Thymus (tissue), 11 donors: ENCODE data around the gene REV3L. TPM values are rescaled to one million over a fixed set of nuclear protein-coding genes. Genes with fewer than 3 reads are reported as not detected.
"Not testable (repeated sequence)": the region's sequence is repeated elsewhere in the genome, so short reads cannot be mapped to it uniquely, and the experiment has no call there.

ENCODE experiments used
- DNase-seq, 9 donors: peaks; one replicate each; pipeline ENCODE4 v3.0.0-alpha.2; 2013; ENCODE audit warnings: low spot score in 9 of 9, low read depth in 6 of 9, missing footprints in 1 of 9
- H3K27ac ChIP-seq, 2 donors: one replicate each; pipeline ENCODE4 v1.5.1; 2013; ENCODE audit warnings: control low read depth in 1 of 2, low read depth in 1 of 2, low read length in 1 of 2, mild to moderate bottlenecking in 1 of 2, moderate library complexity in 1 of 2
- H3K27me3 ChIP-seq, 2 donors: one replicate each; pipeline ENCODE4 v1.5.1; 2013; ENCODE audit warnings: low read length in 1 of 2; ENCODE audit not compliant: control insufficient read depth in 2 of 2, insufficient read depth in 1 of 2
- H3K36me3 ChIP-seq, 2 donors: one replicate each; pipeline ENCODE4 v1.5.1; 2013; ENCODE audit warnings: low read length in 1 of 2, mild to moderate bottlenecking in 1 of 2, moderate library complexity in 1 of 2; ENCODE audit not compliant: control insufficient read depth in 2 of 2, insufficient read depth in 2 of 2
- H3K4me1 ChIP-seq, 2 donors: one replicate each; pipeline ENCODE4 v1.5.1; 2013; ENCODE audit warnings: low read length in 2 of 2; ENCODE audit not compliant: control insufficient read depth in 2 of 2, insufficient read depth in 2 of 2
- H3K4me3 ChIP-seq, 2 donors: one replicate each; pipeline ENCODE4 v1.5.1; 2013; ENCODE audit warnings: low read length in 2 of 2, control low read depth in 1 of 2, mild to moderate bottlenecking in 1 of 2
- H3K9me3 ChIP-seq, 2 donors: one replicate each; pipeline ENCODE4 v1.5.1; 2013; ENCODE audit warnings: low read length in 1 of 2, mild to moderate bottlenecking in 1 of 2; ENCODE audit not compliant: control insufficient read depth in 2 of 2, insufficient read depth in 1 of 2
- WGBS: extraction: QIAGEN DNeasy Blood & Tissue Kit; methylation state at CpG from one replicate; pipeline ENCODE4 v1.1.7; 2013; 5-methylcytosine and 5-hydroxymethylcytosine counted together
- polyA plus RNA-seq: library from polyadenylated mRNA; stranded (reverse); fragments of 200-250 nt; gene quantifications from one replicate; pipeline ENCODE4 v1.2.3, GENCODE V29; 2013
- total RNA-seq: library from RNA; stranded (reverse); fragments of 120-200 nt; gene quantifications from one replicate; pipeline ENCODE4 v1.2.4, GENCODE V29; 2013
- donor health status: healthy.

Gene REV3L
- total and polyA plus RNA-seq, 2 donors: 21.2 to 29.4 TPM

DNA sequence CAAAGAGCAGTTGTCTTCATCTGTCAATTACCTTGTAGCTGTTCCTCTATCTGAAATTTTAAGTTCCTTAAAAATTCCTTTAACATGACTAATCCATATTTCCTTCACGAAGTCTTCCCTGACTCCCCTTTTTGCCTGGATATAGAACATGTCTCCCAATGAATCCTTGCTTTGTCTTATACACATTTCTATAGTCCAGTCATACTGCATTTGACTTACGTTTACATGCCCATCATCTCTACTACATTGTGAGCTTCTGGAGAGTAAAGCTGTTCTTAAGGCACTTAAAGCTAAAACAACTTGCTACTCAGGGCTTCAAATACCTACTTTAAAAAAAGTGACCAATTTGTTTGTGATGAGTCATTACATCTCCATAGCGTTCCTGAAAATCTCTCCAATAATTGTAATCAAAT, 4.9 kb downstream of the REV3L start:
- H3K9me3 ChIP-seq: no peaks in the 10 kb centered on the region
- H3K27me3 ChIP-seq: no peaks in the 10 kb centered on the region
- no peak for DNase-seq
- H3K4me1 ChIP-seq: peaks cover 3 to 15% of the 10 kb centered on the region in 2 donors
- 46% methylated on average over 3 of the region's 3 CpGs for WGBS
- H3K36me3 ChIP-seq: no peaks in the 10 kb centered on the region
- H3K4me3 ChIP-seq: no peak overlapping the region
- no peak overlapping the region for H3K27ac ChIP-seq

DNA sequence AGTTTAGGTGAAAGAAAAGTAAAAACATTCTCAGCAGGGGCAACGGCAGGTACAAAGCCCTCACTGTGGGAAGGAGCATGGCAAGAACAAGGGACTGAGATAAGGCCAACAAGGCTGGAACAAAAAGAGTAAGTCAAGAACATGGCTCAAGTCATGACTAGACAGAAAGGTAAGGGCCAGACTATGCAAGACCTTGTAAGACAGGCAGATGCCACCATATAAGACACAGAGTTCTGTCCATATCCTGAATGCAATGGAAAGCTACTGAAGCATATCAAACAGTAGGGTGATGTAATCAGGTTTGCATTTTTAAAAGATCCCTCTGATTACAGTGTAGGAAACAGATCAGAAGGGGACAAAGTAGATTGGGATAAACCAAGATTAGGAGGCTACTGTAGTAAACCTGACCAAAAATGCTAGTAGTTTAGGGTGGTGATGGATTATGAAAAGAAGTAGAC, 5.5 kb downstream of the REV3L start:
- H3K36me3 ChIP-seq: no peaks in the 10 kb centered on the region
- no peak for DNase-seq
- H3K27ac ChIP-seq: no peak overlapping the region
- H3K27me3 ChIP-seq: no peaks in the 10 kb centered on the region
- peaks cover 3 to 15% of the 10 kb centered on the region in 2 donors for H3K4me1 ChIP-seq
- no peaks in the 10 kb centered on the region for H3K9me3 ChIP-seq
- no peak overlapping the region for H3K4me3 ChIP-seq
- 98% methylated on average over 1 of the region's 1 CpG for WGBS

DNA sequence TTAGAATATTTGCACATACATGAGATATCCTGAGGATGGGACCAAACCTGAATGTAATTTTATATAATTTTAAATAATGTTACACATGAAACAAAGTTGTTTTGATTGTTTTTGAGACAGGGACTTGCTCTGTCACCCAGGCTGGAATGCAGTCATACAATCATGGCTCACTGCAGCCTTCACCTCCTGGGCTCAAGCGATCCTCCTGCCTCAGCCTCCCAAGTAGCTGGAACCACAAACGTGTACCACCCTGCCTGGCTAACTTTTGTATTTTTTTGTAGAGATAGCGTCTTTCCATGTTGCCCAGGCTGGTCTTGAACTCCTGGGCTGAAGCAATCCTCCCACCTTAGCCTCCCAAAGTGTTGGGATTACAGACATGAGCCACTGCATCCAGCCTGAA, 7.0 kb downstream of the REV3L start:
- H3K4me1 ChIP-seq: peaks cover 3 to 11% of the 10 kb centered on the region in 2 donors
- H3K27me3 ChIP-seq, H3K36me3 ChIP-seq, DNase-seq, H3K9me3 ChIP-seq, H3K27ac ChIP-seq, H3K4me3 ChIP-seq: not testable (repeated sequence)
- WGBS: 96% methylated on average over 3 of the region's 3 CpGs

DNA sequence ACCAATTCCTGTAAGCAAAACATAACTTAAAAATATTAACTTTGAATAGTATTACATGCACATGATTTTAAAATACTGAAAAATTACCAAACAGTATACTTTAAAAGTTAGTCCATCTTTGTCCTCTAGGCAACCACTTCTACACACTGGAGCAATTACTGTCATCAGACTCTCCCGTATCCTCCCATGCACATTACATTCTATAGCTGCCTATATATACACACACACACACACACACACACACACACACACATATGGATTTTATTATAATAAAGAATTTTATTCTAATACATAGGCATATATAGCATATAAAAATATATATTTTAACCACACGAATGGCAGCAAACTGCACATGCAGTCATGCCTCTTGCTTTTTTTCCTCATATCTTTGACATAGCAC, 8.2 kb downstream of the REV3L start:
- Histone ChIP-seq H3K27me3 (no peaks in the 10 kb centered on the region), H3K4me3 (no peak overlapping the region), H3K27ac (no peak overlapping the region), H3K4me1 (peaks cover 3 to 11% of the 10 kb centered on the region in 2 donors), H3K36me3 (no peaks in the 10 kb centered on the region), H3K9me3 (no peaks in the 10 kb centered on the region)
- over 99% methylated on average over 2 of the region's 2 CpGs for WGBS
- no peak for DNase-seq

DNA sequence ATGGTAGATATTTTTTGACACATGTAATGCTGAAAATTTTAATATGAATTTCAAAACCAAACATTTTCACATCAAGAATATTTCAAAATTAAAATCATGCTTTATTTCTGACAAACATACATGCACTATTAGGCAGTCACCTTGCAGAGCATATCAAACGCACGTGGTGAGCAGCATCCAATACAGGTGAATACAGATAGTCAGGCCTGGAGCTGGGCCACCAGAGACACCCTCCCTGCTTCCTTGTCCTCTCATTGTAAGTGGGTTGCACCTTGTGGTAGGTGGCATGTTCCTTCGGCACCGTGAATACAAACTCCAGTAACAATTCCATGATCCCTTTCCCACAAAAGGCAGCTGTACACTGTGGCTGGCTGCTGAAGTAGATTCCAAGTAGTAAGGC, 8.9 kb downstream of the REV3L start:
- no peak overlapping the region for H3K27ac ChIP-seq
- 98% methylated on average over 4 of the region's 4 CpGs for WGBS
- no peaks in the 10 kb centered on the region for H3K9me3 ChIP-seq
- no peak overlapping the region for H3K4me3 ChIP-seq
- no peaks in the 10 kb centered on the region for H3K27me3 ChIP-seq
- H3K36me3 ChIP-seq: no peaks in the 10 kb centered on the region
- H3K4me1 ChIP-seq: peaks cover 3 to 7% of the 10 kb centered on the region in 2 donors
- no peak for DNase-seq

DNA sequence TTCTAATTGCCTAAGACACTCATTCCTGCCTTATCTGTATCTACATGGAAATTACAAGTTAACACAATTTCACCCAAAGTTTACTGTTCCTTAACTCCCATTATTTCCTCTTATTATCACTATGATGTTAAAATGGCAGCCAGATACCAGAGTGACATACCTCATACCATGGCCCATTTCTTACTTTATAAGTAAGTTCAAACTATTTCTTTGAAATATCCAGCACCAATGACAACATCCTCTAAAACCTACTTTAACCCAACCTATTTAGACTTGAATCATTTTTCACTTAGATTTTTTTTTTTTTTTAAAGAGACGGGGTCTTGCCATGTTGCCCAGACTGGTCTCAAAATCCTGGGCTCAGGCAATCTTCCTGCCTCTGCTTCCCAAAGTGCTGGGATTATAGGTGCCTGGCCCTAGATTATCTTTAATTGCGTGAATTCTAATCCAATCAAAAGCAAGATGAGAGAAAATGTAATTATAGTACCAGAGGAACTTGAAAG, 10.0 kb downstream of the REV3L start:
- WGBS: 100% methylated on average over 2 of the region's 2 CpGs
- no peaks in the 10 kb centered on the region for H3K27me3 ChIP-seq
- H3K4me3 ChIP-seq: no peak overlapping the region
- peaks cover 0 to 3% of the 10 kb centered on the region in 2 donors for H3K4me1 ChIP-seq
- H3K36me3 ChIP-seq: no peaks in the 10 kb centered on the region
- H3K27ac ChIP-seq: no peak overlapping the region
- H3K9me3 ChIP-seq: no peaks in the 10 kb centered on the region
- DNase-seq: no peak

DNA sequence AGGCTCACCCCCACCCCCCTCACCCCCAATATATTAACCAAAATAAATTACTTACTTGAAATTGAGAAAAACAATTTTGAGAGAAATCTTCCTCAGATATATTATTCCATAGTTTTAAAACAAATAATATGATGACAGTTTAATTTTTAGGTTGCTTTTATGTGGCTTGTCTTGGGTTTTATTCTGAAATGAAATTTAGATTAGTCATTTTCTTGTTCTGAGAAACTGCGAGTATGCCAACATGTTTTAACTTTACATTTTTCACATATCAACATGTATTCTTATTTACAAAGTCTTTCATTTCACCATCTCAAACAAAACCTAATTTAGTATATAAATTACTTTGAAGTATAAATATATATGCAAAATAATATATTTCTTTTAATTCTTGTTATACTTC, 11.1 kb downstream of the REV3L start:
- WGBS: 71% methylated on average over 1 of the region's 1 CpG
- Histone ChIP-seq H3K4me3 (no peak overlapping the region), H3K36me3 (no peaks in the 10 kb centered on the region), H3K27ac (no peak overlapping the region), H3K9me3 (no peaks in the 10 kb centered on the region), H3K4me1 (no peaks in the 10 kb centered on the region), H3K27me3 (no peaks in the 10 kb centered on the region)
- no peak for DNase-seq

DNA sequence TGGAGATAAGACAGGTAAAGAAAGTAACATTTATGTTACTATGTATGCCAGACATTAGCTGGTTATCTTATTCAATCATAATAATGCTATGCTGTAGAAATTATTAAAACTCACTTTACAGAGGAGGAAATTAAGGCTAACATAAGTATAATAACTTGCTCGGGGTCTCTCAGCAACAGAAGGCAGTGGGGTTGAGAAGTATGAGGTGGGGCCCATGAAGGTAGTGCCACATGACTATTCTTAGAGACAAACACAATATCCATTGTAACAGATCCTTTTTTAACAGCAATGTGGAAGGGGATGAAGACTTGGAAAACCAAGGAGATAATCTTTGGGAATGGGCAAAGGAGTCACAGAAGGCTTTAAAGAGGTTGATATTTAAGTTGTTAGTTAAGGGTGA, 11.5 kb downstream of the REV3L start:
- Histone ChIP-seq H3K4me3 (no peak overlapping the region), H3K4me1 (no peaks in the 10 kb centered on the region), H3K36me3 (no peaks in the 10 kb centered on the region), H3K9me3 (no peaks in the 10 kb centered on the region), H3K27ac (no peak overlapping the region), H3K27me3 (no peaks in the 10 kb centered on the region)
- DNase-seq: no peak
- 40% methylated on average over 1 of the region's 1 CpG for WGBS

DNA sequence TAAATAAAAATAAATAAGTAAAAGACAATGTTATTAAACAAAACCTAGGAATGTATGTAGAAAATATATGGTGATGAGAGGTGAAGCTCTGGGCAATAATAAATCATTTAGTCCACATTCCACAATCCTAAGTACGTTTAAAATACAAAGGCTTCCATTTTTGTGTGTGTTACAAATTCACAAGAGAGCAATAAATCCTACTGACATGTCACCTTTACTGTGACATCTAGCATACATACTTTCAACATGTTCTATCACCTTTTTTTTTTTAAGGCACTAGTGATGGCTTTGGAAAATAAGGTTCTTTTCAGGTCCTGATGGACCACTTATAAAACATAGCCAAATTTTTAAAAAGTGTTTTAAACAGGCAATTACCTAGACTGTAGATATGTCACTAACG, 12.0 kb downstream of the REV3L start:
- H3K9me3 ChIP-seq: no peaks in the 10 kb centered on the region

DNA sequence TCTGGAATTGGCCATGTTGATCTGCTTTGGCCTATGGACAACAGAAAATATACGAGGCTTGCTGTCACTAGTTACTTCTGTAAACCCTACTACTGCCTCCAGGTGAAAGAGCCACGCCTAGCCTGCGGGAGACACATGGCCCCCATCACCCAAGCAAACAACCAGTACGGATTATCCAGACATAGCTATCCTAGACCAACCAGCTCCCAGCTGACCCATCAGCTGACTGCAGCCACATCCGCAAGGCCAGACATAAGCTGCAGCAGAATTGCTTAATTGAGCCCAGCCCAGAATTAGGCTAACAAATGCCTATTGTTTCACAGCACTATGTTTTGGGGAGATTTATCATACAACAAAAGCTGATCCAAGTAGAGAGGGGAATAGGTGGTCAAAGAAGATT, 13.5 kb downstream of the REV3L start:
- no peak overlapping the region for H3K4me3 ChIP-seq
- no peaks in the 10 kb centered on the region for H3K4me1 ChIP-seq
- DNase-seq: no peak
- H3K27ac ChIP-seq: no peak overlapping the region
- H3K9me3 ChIP-seq: no peaks in the 10 kb centered on the region
- H3K27me3 ChIP-seq: no peaks in the 10 kb centered on the region
- H3K36me3 ChIP-seq: no peaks in the 10 kb centered on the region
- over 99% methylated on average over 5 of the region's 5 CpGs for WGBS

More for the DNA sequence above, 12.0 kb downstream of the REV3L start:
- no peak overlapping the region for H3K27ac ChIP-seq
- no peak overlapping the region for H3K4me3 ChIP-seq
- H3K36me3 ChIP-seq: no peaks in the 10 kb centered on the region
- no peak for DNase-seq
- 98% methylated on average over 2 of the region's 2 CpGs for WGBS
- H3K4me1 ChIP-seq: no peaks in the 10 kb centered on the region
- H3K27me3 ChIP-seq: no peaks in the 10 kb centered on the region
